GM18951 (cell line): ENCODE data around the gene TEAD4.

ENCODE experiments used
- POLR2A ChIP-seq: IDR thresholded peaks from 4 replicates; pipeline ENCODE4 v1.6.1; 2011; ENCODE audit warnings: mild to moderate bottlenecking; ENCODE audit not compliant: insufficient read length, insufficient read depth; ENCODE audit errors: extremely low read depth
- in situ Hi-C: fragments of 300-500 bp; cut with MboI; formaldehyde crosslinking; loops from one replicate; pipeline ENCODE4 v1.12.0; 2022; ENCODE audit warnings: low sequenced_read_pairs, mixed read lengths, inconsistent platforms; ENCODE audit not compliant: unreplicated experiment

The TEAD4 gene

DNA sequence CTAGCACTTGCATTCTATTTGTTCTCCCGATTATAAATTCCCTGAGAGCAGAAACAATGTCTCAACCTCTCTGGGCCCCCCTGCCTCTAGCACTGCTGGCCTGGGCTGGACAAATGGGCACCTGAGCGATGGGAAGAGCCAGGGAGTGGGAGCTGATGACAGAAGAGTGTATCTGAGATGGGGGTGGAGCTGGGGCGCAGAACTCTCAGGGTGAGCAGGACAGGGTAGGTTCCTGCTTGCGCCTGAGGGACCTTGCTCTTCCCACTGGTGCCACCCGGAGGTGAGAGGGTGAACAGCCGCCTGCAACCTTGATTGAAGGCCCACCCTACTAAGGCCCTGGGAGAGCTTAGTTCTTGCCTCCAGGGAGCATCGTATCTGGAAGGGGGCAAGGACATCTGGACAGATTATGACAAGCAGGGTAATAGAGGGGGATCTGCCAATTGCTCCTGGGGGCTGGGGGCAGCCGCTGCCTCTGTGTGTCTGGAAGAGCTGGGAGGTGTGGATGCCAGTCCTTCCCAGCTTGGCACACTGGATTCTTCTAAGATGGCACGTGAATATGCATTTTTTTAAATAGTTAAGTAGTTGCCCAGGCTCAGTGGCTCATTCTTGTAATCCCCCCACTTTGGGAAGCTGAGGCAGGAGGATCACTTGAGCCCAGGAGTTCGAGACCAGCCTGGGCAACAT lies 75.0 kb downstream of the TEAD4 start:
- no peak for TF ChIP-seq POLR2A
- in situ Hi-C loops, result loop anchor here (25.0 kb wide), 1 partner anchor 172 kb away; the partner anchor contains the start of gene TEX52

DNA sequence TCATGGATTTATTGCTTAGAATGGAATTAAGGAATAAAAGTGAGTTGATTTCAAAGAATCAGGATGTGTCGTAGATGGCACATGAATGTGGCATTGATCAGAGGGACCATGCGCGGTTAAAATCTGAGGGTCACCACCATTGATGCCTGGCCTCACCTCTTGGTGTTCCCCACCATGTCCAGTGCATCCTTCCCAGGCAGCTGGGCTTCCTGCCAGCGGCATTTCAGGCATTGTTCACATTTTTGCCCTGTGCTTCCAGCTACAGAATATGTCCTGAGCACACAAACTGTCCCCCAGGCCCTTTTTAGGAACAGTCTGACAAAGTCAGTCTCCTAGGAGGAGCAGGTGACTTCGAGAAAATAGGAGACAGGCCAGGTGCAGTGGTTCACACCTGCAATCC lies 76.0 kb downstream of the TEAD4 start:
- TF ChIP-seq POLR2A, result no peak
- in situ Hi-C loops, result loop anchor here (25.0 kb wide), 1 partner anchor 173 kb away; the partner anchor contains the start of gene TEX52

DNA sequence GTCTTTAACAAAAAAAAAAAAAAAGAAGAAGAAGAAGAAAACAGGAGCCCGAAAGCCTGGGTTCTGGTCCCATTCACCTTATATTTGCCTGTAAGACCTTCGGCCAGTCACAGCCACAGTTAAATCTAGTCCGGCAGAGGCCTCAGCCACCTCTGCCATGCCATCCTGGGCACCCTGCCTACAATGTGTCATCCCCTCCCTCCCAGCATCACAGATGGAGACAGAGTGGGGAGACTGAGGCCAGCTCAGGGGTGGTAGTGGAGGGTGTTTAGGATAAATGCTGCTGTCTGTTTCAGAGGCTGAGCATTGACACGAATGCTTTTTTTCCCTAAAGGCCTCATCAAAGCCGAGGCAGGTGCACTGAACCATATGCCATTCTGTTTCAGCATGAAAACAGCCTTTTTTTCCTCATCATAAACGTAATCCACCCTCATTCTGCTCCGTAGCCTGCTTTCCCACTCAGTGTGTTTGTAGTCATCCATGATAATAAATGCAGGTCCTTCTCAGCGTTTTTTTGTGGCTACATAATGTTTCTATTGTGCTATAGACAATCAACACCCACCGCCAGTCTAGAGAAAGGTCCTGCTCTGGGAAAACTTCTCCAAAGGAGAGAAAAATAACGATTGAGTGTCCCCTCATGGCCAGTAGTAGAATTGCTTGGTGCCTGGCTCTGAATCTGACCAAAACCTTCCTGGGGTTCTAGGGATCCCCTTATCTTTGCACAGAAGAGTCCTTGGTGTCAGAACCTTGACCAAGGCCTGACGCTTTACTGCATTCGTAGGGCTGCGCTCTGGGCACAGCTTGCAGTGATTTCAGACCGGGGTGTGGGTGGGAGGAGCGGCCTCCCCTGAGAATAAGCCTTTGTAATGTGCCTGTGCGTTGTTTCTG lies 76.9 kb downstream of the TEAD4 start:
- no peak for TF ChIP-seq POLR2A
- in situ Hi-C loops, result loop anchor here (25.0 kb wide), 1 partner anchor 174 kb away; the partner anchor contains the start of gene TEX52

DNA sequence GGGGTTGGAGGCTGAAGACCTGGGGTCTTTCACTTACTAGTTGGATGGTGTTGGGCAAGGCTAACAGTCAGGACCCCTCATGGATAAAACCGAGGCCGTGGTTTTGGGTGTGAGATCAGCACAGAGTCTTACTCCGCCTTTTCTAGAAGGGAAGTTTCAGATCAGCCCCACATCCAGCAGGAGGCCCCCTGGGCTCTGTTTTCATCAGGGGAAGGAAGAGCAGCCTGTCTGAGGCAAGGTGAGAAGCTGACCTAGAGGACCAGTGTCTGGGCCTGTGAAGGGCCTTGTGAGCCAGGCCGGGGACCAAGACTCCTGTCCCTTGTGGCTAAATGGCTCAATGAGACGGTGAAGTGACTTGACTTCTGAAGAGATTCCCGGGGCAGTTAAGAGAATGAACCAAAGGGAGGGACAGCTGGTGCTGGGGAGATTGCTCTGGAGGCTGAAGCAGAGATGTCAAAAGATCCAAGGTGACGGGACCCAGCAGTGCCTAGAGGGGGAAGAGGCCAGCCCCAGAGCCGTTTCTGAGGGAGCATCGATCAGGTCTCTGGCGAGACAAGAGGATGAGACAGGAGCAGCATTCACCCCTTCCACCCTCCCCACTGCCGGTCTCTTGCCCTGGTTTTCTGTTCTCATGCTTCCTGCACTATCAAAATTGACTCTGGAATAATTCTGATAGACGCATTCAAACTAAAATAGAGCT lies 77.9 kb downstream of the TEAD4 start:
- in situ Hi-C loops, result loop anchor here (25.0 kb wide), 1 partner anchor 175 kb away; the partner anchor contains the start of gene TEX52
- no peak for TF ChIP-seq POLR2A

DNA sequence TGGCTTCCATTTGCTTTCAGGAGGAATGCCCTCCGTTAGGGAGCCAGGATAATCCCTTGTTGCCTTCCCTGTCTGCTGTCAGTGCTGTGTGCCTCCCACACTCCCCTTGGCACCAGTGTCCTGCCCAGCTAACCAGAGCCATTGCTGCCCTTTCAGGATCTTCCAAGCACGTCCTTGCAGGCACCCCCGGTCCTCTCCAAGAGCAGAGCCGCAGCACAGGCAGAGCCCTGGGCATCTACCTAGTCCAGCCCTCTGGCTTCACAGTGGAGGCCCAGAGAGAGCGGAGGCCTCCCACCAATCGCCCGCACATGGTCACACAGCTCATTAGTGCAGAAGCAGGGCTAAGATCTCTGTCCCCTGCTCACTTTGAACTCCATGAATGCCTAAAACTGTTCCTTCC lies 79.0 kb downstream of the TEAD4 start:
- in situ Hi-C loops, result loop anchor here (25.0 kb wide), 1 partner anchor 176 kb away; the partner anchor contains the start of gene TEX52
- no peak for TF ChIP-seq POLR2A

DNA sequence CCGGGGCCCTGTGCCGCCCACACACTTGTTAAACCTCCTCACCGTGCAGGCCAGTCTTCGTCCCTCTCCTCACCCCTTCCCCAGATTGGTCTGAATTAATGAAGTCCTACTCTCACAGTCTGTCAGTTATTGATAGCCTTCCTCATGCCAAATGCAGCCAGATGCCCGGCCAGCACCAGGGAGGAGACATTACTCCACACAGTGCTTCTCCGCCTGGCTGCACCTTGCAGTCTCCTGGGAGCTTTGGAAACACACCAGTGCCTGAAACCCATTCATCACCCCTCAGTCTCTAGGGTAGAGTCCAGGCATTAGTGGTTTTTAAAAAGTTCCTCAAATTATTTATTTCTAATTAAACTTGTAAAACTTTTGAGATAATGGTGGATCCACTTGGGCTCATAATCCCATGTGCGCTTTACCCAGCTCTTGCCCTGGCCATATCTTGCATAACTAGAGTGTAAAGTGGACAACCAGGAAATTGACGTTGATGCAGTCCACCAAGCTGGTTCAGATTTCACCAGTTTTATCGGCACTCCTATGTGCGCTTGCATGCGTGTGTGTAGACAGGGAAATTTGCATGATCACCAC lies 79.8 kb downstream of the TEAD4 start:
- no peak for TF ChIP-seq POLR2A
- in situ Hi-C loops, result loop anchor here (25.0 kb wide), 1 partner anchor 177 kb away; the partner anchor contains the start of gene TEX52

DNA sequence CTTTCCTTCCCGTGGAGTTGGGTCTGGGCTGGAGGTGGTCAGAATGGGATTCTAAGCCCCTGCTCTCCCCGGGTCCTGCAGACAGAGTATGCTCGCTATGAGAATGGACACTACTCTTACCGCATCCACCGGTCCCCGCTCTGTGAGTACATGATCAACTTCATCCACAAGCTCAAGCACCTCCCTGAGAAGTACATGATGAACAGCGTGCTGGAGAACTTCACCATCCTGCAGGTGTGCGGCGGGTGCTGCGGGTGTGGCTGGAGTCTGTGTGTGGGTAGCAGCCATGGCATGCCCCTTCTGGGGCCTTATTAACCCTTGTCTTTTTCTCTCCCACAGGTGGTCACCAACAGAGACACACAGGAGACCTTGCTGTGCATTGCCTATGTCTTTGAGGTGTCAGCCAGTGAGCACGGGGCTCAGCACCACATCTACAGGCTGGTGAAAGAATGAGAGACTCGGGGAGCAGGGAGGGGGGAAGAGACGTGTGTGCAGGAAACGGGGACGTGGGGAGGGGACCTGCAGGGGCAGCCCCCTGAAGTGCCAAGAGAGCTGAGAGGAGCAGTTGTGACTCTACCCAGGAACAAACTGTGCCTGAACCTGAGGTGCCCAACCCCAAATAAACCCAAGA lies 80.9 kb downstream of the TEAD4 start:
- in situ Hi-C loops, result loop anchor here (25.0 kb wide), 1 partner anchor 178 kb away; the partner anchor contains the start of gene TEX52
- TF ChIP-seq POLR2A, result no peak

DNA sequence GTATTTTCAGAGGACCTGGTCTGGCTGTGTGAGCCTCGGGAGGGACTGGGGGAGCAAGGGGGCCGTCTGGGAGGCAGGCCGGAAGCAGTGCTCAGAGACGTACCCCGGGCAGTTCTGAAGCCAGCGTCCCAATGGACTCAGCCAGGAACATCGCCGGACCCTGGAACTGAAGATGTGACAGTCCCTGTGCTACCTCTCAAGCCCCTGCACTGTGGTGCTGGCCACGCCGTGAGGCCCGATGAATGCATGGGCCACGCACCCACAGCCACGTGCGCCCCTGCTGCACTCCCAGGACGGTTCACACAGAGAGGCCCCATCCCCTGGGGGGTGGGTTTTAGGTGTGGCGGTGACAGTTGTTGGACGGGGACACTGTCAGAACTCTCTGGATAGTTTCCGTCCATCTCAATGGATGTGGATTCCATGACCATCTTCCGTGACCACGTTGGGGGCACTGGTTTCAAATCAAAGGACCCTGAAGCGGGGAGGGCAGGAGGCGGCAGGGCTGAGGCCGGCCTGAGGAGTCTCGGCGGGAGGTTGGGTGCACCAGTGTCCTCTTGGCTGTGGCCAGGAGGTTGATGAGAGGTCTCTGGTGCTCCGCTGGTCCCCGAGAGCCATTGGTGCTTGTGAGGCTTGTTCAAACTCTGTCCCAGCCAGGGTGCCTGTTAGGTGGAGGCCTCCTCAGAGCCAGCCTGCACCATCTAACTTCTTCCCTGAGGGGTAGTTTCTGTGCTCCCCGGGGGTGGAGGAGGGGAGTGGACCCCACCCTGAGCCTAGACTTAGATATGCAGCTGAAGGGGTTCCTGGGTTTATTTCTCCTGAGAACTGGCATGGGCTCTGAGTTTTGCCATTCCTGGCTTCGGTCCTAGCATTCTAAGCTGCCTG lies 81.7 kb downstream of the TEAD4 start:
- no peak for TF ChIP-seq POLR2A
- in situ Hi-C loops, result loop anchor here (25.0 kb wide), 1 partner anchor 179 kb away; the partner anchor contains the start of gene TEX52

DNA sequence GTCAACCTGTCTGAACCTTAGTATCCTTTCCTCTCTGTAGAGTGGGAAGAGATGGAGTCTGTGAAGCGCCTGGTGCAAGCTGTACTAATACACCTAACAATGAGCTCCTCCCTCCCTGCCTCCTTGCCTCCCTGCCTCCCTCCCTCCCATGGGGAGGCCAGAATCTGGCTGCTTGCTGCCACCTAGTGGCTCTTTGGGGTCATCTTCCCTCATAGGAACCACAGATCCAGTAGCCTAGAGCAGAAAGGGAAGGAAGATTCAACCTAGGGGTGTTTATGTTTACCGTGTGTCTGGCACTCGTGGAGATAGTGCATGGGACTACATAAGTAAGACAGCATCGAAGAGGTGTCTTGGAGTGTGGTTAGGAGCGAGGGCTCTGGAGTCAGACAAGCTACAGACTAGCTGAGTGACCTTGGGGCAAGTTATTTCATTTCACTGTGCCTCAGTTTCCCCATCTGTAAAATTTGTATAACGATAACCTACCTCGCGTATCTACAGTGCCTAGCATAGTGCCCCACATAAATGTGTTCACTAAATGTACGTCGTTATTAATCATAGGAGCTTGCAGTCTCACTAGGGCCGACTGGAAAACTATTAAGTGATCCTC lies 82.5 kb downstream of the TEAD4 start:
- no peak for TF ChIP-seq POLR2A
- in situ Hi-C loops, result loop anchor here (25.0 kb wide), 1 partner anchor 179 kb away; the partner anchor contains the start of gene TEX52

DNA sequence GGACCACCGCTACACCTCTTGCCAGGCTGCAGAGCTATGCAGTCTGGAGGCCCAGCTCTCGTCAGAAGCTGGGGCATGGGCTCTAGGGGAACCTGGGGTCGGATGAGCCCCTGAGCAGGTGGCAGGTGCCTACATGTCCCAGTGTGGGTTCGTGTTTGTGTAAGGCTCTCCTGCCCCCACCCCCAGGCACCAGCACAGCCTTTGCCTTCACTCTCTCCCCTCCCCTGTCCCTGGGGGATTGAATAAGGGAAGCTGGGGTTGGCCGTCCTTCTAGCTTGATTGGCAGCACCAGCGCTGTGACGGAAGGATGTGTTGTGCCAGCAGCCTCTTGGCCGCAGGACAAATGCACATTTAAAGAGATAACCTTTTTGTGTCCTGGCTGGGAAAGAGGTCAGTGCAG lies 83.2 kb downstream of the TEAD4 start:
- in situ Hi-C loops, result loop anchor here (25.0 kb wide), 1 partner anchor 180 kb away; the partner anchor contains the start of gene TEX52
- no peak for TF ChIP-seq POLR2A

DNA sequence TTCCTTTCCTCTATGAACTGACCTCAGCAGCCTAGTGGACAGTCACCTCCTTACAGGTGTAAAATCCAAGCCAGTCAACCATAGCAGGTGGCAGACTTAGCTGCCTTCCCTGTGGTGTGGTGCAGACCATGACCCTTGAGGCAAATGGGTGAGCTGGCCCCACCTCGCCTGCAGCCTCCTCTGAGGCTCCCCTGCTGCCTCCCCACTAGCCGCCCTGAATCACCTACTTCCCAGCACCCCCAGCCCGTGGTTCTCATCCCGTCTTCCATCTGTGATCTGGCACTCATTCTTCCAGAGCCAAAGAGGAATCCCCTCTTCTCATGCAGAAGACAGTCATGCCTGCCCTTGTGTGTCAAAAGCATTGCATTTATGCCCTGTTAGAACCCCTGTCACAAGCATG lies 83.6 kb downstream of the TEAD4 start:
- TF ChIP-seq POLR2A, result no peak
- in situ Hi-C loops, result loop anchor here (25.0 kb wide), 1 partner anchor 181 kb away; the partner anchor contains the start of gene TEX52
